Measurements from ENCODE around the gene PARP1.

PARP1 gene

DNA sequence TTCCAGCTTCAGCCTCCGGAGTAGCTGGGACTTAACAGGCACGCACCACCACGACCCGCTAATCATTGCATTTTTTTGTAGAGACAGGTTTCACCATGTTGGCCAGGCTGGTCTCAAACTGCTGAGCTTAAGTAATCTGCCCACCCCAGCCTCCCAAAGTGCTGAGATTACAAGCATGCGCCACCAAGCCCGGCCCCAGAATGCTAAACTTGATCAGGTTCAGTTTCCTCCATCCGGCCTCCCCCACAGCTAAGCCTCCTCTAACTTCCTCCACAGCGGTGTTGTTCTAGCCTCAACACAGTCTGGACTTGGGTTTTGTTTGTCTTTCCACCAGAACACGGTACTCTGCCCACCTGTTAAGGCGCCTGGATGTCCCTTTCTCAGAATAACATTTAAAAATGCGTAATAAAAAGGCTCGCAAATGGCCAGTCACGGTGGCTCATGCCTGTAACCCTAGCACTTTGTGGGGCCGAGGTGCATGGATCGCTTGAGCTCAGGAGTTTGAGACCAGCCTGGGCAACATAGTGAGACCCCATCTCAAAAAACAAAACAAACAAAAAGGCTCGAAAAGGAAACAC lies 2.4 kb downstream of the PARP1 start:
- no peak for DNase-seq (ENCODE audit: low read depth)

DNA sequence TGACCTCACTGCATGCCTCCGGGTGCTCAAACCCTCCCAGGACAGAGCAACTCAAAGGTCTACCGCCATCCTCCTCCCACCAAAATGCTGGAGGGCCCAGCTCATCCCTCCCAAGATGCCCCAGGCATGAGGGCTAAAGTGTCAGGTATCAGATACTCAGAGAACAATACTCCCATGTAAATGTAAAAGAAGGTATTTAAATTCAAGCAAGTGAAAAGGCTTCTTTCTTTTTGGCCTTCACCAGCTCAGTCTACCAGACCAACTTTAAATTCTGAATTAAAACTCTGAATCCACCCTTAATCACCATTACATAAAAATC lies 3.0 kb downstream of the PARP1 start:
- DNase-seq (ENCODE audit: low read depth) = no peak

DNA sequence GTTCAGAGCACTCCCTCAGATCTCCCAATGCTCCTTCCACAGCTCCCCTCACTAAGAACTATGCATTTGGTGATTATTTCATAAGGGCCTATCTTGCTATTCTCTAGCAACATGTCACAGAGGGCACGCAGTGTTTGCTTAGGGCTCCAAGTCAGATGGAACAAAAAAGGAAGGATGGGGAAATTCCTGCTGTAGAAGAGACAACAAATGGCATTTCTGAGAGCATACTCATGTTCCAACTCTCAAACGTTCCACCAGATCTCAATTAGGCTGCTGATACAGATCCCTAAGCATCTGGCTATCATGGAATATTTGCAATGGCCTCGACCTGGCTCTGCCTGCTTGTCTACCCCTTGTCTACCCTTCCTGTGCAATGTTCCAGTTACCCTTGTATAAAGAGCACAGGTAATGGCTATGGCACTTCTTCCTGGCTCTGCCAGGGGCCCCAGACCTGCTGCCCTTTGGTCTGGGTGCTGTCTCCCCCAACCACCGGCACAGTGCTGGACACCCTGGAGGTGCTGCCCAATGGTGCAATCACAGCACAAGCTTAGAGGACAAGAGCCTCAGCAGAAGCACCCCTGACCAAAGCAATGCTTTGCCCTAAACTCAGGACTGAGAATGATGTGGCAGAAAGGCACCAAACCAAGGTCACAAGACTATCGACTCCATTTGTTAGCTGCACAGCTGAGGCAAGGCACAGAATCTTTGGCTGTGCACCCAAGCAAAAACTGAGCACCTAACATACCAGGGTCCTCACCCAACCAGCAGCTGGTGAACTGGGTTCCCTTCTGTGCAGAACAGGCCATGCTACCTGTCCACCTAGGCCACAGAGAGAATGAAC lies 3.6 kb downstream of the PARP1 start:
- peak; percentile 20 for DNase-seq (ENCODE audit: low read depth)

DNA sequence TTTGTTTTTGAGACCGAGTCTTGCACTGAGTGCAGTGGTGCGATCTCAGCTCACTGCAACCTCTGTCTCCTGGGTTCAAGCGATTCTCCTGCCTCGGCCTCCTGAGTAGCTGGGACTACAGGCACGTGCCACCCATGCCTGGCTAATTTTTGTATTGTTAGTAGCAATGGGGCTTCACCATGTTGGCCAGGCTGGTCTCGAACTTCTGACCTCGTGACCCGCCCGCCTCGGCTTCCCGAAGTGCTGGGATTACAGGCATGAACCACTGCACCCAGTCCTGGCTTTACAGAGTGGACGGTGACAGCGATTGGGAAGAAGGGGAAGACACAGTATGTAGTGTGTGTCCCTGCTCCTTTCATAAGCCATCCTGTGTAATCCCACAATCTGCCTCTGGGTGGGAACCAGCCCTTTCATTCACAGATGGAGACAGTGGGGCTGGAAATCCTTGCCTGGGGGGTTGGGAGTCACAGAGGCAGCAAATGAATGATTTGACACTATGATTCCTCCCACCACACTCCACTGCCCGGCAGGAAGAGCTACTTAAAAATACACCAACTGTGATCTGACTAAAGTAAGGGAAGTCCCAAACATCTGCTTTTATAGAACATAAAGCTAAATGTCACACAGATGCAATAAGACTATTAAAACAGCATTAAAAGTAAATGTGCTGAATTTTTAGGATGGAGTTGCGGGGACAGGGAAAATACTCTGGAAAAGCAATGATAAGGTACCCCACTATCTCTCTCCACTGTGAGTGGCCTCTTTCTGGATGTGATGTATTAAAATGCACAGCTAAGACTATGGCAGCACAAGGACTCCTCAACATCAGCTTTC lies 4.5 kb downstream of the PARP1 start:
- DNase-seq (ENCODE audit: low read depth) = no peak

DNA sequence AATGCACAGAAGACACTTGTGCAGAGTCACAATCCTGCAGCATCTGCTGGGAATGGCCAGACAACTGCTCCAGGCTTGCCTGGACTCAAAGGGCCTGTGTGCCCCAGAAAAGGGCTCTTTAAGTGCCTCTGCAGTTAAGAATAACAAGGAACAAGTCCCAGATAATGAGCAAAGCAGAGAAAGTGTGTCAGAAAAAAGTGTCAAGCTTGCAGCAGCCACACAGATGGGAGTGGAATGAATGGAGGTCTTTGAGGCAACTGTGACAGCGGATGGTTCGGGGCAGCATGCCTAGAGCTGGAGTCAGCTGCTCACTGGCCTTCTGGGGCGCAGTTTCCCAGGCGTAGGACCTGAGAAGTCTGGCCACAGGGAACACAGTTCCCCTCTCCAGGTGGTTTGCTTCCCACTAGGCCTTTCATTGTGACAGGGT lies 5.1 kb downstream of the PARP1 start:
- no peak for DNase-seq (ENCODE audit: low read depth)

DNA sequence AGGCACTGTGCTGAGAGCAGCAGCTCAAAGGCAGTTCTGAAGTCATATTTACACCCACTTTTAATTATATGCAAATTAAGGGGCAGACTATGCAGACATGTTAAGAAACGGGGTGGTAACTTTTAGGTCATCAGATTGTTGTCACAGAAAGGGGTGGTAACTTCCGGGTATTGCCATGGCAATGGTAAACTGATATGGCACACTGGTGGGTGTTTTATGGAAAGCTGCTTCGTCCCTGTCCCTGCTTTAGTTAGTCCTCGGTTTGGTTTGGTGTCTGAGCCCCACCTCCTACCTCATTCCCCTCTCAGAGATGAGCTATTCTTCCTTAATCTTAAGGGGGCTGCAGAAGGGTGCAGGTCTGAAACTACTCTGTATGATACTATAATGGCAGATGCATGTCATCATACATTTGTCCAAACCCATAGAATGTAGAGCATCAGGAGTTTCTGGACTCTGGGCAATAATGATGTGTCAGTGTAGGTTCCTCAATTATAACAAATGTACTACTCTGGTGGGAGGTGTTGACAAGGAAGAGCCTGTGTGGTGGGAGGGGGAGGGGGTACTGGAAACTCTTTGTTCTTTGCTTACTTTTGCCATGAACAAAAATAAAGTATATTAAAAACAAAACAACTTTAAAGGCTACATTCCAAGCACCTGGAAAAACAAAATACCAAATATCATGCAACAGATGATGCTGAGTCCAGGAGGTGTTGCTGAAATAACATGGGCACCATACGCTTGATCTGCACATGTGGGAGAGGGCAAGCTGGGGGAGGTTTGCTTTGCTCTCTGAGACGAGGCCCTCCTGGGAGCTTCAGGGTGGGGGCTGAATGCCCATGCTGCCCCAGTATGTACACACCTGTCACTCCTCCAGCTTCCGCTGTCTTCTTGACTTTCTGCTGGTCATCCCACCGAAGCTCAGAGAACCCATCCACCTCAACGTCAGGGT lies 6.3 kb downstream of the PARP1 start:
- no peak for DNase-seq (ENCODE audit: low read depth)

DNA sequence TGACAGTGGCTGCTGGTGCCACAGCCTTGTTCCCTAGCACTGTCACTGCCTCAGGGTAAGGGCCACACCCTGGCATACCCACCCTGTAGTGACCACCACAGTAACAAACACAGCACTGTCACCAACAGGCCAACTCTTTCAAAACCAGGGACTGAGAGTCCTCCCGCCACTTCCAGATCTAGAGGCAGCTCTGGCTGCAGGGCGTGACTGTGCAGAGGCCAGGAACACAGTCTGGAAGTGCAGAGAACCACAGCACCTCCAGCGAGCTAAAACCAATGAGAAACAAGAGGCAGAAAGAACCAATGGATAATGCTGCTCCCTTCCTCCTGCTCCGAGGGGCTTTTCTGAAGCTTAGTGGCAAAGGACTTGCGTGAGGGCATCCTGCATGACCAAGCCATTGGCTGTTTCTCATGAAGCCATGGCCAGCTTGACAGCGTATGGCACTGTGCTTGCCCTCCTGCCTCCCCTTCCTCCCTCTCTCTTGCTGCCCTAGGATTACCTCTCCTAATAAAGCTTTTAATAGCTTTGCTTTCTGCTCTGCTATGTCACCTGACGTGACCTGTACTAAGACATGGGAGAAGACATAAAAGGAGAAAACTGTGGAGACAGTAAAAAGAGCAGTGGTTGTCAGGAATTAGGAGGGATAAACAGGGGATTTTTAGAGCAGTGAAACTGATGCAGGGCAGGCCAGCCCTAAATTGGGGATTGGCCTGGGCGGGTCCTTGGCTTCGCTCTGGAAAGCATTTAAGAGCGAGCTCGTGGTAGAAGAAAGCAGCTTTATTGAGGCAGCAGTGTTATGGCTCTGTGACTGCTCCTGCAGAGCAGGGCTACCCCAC lies 7.2 kb downstream of the PARP1 start:
- no peak for DNase-seq (ENCODE audit: low read depth)

DNA sequence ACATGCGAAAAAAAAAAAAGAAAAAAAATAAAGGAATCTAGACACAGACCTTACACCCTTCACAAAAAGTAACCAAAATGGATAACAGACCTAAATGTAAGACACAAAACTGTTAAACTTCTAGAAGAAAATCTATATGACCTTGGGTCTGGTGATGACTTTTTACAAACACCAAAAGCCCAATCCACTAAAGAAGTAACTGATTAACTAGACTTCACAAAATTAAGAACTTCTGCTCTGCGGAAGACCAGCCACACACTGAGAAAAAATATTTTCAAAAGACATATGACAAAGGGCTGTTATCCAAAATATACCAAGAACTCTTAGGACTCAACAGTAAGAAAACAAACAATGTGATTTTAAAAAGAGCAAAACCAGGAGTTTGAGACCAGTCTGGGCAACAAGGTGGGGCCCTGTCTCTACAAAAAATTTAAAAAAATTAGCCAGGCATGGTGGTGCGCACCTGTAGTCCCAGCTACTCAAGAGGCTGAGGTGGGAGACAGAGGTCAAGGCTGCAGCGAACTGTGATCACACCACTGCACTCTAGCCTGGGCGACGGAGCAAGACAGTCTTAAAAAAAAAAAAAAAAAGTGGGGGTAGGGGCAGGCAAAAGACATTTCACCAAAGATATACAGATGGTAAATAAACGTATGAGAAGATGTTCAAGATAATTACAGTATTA lies 9.8 kb downstream of the PARP1 start:
- no peak for DNase-seq (ENCODE audit: low read depth)

DNA sequence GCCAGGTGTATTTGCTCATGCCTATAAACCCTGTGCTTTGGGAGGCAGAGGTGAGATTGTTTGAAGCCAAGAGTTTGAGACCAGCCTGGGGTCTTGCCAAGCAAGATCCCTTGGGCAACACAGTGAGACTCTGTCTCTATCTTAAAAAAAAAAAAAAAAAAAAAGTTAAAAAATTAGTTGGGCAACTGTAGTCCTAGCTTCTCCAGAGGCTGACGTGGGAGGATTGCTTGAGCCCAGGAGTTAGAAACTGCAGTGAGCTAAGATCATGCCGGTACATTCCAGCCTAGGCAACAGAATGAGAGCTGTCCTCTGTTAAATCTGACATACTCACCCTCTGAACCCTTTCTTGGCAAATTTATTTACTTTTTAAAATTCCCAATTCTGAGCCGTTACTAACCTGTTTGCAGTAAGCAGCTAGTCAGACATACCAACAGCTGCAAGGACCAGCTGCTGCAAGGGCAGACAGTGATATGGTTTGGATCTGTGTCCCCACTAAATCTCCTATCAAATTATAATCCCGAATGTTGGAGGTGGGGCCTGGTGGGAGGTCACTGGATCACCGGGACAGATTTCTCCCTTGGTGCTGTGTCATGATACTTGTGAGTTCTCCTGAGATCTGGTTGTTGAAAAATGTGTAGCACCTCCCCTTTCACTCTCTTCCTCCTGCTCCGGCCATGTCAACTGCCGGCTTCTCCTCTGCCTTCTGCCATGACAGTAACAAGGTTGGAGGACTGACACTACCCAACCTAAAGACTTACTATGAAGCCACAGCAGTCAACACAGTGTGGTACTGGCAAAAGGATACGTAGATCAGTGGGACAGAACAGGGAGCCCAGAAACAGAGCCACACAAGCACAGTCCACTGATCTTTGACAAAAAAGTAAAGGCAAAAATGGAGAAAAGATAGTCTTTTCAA lies 10.6 kb downstream of the PARP1 start:
- DNase-seq (ENCODE audit: low read depth) = no peak

DNA sequence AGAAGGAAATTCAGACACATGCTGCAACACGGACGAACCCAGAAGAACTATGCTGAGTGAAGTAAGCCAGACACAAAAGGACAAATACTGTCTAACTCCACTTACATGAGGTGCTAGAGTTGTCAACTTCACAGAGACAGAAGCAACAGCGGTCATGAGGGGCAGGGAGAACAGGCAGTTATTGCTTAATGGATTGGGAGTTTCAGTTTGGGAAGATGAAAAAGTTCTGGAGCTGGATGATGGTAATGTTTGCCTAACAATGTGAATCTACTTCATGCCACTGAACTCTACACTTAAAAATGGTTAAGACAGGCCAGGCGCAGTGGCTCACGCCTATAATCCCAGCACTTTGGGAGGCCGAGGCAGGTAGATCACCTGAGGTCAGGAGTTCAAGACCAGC lies 12.1 kb downstream of the PARP1 start:
- DNase-seq (ENCODE audit: low read depth) = no peak

DNA sequence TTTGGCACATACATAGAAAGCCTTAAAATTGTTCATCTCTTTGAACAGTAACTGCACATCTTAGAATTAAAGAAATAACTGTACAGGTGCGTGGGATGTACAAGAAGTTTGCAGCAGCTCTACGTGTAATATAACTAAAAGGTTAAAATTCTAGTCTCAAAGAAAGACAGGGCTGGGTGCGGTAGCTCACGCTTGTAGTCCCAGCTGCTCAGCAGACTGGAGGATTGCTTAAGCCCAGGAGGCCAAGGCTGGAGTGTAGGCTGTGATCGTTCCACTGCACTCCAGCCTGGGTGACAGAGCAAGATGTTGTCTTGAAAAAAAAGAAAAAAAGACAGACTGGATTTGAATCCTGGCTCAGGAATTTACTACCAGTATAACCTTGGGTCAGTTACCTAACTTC lies 13.4 kb downstream of the PARP1 start:
- DNase-seq (ENCODE audit: low read depth) = no peak

DNA sequence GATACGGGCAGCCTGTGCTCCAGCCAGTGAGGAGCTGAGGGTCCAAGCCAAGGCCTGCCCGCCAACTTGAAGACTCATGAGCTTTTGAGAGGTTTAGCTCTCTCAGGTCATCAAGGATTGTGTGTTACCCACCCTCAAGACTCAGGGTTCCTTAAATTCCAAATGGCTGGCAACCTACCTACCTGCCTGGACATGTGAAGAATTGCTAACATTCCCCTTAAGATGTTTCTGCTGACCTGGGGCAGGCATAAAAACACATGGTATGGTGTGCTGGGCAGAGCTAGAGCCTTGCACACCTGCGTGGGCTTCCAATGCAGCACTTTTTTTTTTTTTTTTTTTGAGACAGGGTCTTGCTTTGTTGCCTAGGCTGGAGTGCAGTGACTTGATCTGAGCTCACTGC lies 17.2 kb downstream of the PARP1 start:
- DNase-seq (ENCODE audit: low read depth) = no peak

DNA sequence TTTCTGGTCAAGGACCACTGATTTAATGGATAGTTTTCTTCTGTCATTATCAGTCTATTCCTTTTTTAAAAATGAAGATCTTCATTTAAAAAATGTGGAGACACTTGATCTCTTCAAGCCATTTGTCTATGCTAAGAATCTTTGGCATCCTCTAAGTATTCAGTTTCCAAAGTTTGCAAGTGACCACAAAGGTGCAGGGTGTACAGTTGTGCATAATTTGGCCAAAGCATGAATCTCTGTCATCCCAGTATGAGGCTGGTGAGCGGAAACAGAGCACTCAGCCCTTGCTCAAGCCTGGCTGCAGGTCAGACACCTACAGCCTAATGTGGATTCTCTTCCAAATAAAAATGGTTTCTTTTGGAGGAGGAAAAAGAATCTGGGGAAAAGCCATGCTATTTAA lies 19.8 kb downstream of the PARP1 start:
- DNase-seq (ENCODE audit: low read depth) = no peak

DNA sequence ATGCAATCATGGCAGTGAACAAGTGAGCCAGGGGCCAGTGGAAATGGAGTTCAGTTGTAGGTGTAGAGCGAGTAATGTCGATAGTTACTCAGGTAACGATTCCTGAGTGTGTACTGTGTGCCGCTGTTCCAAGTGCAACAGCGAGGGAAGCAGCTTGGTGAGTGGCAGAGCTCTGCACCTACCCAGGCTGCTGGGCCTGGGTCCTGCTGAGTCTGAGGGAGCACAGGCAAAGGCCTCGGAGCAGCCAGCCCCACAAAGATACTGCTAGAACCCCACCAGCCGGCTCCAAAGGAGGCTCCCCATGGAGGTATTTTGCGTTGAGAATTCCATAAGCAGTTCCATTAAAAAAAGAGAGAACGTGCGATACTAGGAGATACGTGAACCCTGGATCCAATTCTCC lies 23.2 kb downstream of the PARP1 start:
- no peak for DNase-seq (ENCODE audit: low read depth)

DNA sequence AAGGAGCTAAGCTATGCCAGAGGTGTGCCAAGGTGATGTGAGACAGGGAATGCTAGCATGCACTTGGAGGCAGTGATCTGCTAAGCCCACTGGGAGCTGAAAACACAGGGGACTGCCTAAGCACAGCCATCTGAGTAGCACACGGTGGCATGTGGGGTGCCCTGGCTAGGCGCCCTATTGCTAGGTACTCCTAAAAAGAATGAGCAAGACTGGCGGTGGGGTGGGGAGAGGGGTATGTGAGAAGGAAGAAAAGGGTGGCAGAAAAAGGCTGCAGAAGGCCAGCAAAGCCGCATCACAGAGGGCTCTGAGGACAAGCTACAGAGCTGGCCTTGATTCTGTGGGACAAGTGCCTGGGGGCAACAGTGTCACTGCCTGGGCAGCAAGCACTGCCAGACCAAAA lies 23.9 kb downstream of the PARP1 start:
- DNase-seq (ENCODE audit: low read depth) = no peak

DNA sequence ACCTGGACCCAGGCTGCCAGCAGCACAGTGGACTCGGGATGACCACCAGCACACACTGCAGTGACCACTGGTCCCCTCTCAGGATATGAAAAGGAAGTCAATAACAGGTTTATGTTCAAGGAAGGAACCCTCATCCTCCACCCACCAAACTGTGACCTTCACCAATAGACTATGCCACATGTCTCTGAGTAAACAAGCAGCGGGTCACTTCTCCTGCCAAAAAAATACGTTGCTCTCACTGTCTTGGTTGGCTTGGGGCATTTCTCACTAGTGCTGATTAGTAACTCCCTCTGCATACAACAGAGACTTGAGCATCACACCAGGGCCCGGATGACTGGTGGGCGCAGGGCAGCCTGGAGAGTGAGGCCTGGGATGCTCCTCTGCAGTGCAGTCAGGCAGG lies 25.9 kb downstream of the PARP1 start:
- DNase-seq (ENCODE audit: low read depth) = no peak

DNA sequence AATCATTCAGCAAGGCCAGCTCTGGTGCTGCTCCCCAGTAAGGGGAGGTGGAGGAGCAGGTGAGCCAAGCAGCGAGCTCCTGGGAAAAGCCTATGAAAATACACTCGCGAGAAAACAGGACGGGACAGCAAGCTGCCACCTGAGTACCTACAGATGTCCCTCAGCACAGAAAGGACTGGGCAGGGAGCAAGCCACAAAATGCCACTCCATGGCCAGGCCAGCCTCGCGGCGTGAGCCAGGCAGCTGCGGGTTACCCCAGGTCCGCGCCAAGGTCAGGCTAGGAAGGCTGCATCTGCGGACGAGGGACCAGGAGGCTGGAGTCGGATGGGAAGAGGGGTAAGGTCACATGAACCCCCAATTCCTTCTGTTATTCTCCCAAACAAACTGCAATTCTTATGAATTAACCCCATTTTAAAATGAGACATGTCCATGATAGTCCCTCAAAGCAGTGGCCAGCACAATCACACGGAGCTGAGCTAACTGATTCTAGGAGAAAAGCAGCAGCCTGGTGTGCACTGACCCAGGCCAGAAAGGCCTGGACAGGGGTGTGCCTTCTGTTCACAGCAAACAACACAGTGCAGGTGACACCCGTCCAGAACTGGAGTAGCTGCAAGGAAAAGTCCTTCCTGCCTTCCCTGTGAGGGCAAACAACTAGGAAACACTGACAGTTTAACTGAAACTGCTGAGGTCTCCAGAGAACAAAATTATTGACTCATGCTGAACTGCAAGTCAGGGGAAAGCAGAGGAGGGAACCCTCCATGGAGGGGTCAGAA lies 26.5 kb downstream of the PARP1 start:
- no peak for DNase-seq (ENCODE audit: low read depth)

DNA sequence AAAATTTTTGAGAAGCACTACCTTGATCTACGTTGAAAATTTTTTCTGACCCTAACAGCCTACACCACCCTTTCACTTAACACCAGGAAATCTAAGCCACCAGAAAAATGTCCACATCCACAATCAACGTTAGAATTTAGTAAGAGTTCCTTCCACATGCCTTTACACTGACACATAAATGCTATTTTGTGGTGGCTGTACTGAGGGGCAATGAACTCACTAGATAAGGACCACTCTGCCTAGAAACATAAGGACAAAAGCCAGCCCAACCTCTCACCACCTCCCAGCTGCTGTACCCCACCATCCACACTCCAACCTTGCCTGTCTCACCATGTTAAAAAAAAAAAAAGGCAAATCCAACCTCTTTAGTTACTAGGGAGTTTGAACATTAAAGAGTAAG lies 29.8 kb downstream of the PARP1 start:
- DNase-seq (ENCODE audit: low read depth) = no peak

DNA sequence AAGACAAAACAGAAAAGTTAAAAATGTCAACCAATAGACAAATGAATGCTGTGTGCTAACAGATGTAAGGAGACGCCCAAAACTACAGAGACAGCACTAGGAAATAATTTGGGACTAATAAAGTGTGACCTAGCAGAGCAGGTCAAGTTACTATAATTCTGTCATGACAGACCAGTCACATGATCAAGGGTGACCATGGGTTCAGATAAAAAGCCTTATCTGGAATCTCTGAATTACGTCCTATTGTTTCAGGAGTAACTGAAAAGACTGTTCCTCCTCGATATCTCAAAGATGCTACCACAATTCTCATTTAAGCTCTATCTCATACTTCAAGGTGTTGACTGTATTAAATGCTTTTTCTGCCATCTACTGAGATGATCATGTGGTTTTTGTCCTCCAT lies 31.6 kb downstream of the PARP1 start:
- DNase-seq (ENCODE audit: low read depth) = no peak
